HCT116 (cell line): ENCODE measurements around the gene CYSTM1.

ENCODE experiments used
- ELF1 ChIP-seq: IDR thresholded peaks from 2 replicates; pipeline ENCODE4 v1.6.1; 2012; ENCODE audit warnings: low read depth, borderline replicate concordance
- EZH2 ChIP-seq: fragments of 200-600 bp; sonication (generic); IDR thresholded peaks from 2 replicates; pipeline ENCODE4 v1.6.1; 2017; ENCODE audit warnings: antibody characterized with exemption, mixed run types
- POLR2A ChIP-seq: IDR thresholded peaks from 2 replicates; pipeline ENCODE4 v1.7.0; 2011; ENCODE audit warnings: borderline replicate concordance; ENCODE audit not compliant: insufficient read depth, insufficient read length; ENCODE audit errors: extremely low read depth
- POLR2AphosphoS5 ChIP-seq: IDR thresholded peaks from 2 replicates; pipeline ENCODE4 v1.6.1; 2011; ENCODE audit warnings: mild to moderate bottlenecking, low read depth, low read length, moderate library complexity
- RAD21 ChIP-seq: IDR thresholded peaks from 2 replicates; pipeline ENCODE4 v1.6.1; 2012; ENCODE audit warnings: low read depth, mild to moderate bottlenecking
- SRF ChIP-seq: IDR thresholded peaks from 2 replicates; pipeline ENCODE4 v1.6.1; 2012; ENCODE audit warnings: low read depth
- YY1 ChIP-seq: IDR thresholded peaks from 2 replicates; pipeline ENCODE4 v1.6.1; 2011; ENCODE audit warnings: low read length, low read depth, moderate library complexity, mild to moderate bottlenecking; ENCODE audit not compliant: insufficient replicate concordance; ENCODE audit errors: extremely low read depth
- TF ChIP-seq, protein P1 (sequence below), 3 experiments: fragments of 200-600 bp in 1 of 3; sonication (generic) in 1 of 3; IDR thresholded peaks in 2 of 3; conservative IDR thresholded peaks in 1 of 3; 2 replicates each; pipeline ENCODE4 v1.5.1; 2012 to 2017; ENCODE audit warnings: low read depth in 2 of 3, low read length in 2 of 3, antibody characterized with exemption in 1 of 3, borderline replicate concordance in 1 of 3, control low read depth in 1 of 3, mild to moderate bottlenecking in 1 of 3, mixed read lengths in 1 of 3, mixed run types in 1 of 3, moderate library complexity in 1 of 3; ENCODE audit not compliant: insufficient read depth in 1 of 3
- TF ChIP-seq, protein P2 (sequence below): IDR thresholded peaks from 2 replicates; pipeline ENCODE4 v1.6.1; 2012

DNA sequence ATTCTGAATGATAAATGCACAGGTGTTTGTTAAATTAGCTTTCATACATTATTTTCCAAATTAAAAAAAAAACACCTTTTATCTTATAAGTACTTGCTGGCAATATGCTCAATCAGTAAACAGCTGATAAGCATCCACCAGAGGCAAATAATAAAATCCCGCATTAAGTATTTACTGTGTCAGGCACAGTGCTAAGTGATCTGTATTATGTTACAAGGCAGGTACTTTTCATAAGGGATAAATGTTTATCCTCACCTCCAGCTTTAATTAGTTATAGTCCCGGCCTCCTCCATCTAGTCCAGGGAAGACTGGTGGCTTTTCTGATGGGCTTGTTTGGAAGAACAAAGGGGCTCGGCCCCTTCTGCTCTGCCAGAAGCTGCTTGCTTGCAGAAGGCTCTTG lies 87.9 kb downstream of the CYSTM1 start:
- TF ChIP-seq, protein P1, sequence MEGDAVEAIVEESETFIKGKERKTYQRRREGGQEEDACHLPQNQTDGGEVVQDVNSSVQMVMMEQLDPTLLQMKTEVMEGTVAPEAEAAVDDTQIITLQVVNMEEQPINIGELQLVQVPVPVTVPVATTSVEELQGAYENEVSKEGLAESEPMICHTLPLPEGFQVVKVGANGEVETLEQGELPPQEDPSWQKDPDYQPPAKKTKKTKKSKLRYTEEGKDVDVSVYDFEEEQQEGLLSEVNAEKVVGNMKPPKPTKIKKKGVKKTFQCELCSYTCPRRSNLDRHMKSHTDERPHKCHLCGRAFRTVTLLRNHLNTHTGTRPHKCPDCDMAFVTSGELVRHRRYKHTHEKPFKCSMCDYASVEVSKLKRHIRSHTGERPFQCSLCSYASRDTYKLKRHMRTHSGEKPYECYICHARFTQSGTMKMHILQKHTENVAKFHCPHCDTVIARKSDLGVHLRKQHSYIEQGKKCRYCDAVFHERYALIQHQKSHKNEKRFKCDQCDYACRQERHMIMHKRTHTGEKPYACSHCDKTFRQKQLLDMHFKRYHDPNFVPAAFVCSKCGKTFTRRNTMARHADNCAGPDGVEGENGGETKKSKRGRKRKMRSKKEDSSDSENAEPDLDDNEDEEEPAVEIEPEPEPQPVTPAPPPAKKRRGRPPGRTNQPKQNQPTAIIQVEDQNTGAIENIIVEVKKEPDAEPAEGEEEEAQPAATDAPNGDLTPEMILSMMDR (IDR thresholded peaks at IDR 0.05 in 2 of 3, conservative IDR thresholded peaks at IDR 0.05 in 1 of 3; ENCODE audit: borderline replicate concordance in 1 of 3, insufficient read depth in 1 of 3, low read depth in 2 of 3, low read length in 2 of 3) = no peak
- no peak for TF ChIP-seq POLR2A
- no peak for TF ChIP-seq RAD21
- TF ChIP-seq, protein P2, sequence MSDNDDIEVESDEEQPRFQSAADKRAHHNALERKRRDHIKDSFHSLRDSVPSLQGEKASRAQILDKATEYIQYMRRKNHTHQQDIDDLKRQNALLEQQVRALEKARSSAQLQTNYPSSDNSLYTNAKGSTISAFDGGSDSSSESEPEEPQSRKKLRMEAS = no peak
- TF ChIP-seq ELF1 = no peak
- TF ChIP-seq SRF = no peak
- TF ChIP-seq POLR2AphosphoS5 = no peak
- no peak for TF ChIP-seq YY1
- no peak for TF ChIP-seq EZH2
